Measurements from ENCODE around the gene TMEM50B.

- no peak for TF ChIP-seq CTCF (IDR thresholded peaks at IDR 0.05)
- no peak for TF ChIP-seq POLR2A (IDR thresholded peaks at IDR 0.05)
These were observed 23.9 kb downstream of the TMEM50B start for GRCh38 chr21:33455686-33456446.
